ENCODE data around the gene EHD1.

The EHD1 gene

GRCh38 chr11:64878494-64879243, at the start of gene EHD1:
EHD1 (minus strand) TSS chr11:64878621; CDS start chr11:64878464, 157 bp downstream.
- H3K27me3 Mint-ChIP-seq: no peaks in the 10 kb centered on the region
- H3K27ac Mint-ChIP-seq: peak within 1 kb of the TSS; percentile 94
- peak within 1 kb of the TSS; percentile 98 for H3K4me3 Mint-ChIP-seq
- DNase-seq: peak; percentile 100
- H3K9me3 Mint-ChIP-seq: no peaks in the 10 kb centered on the region
- peaks cover 29% of the 10 kb centered on the region for H3K36me3 Mint-ChIP-seq (ENCODE audit: low read depth)
- peaks cover 71% of the 10 kb centered on the region for H3K4me1 Mint-ChIP-seq
- peak; percentile 77 for ATAC-seq

GRCh38 chr11:64926689-64927088, 48.3 kb upstream of the EHD1 start:
- H3K9me3 Mint-ChIP-seq: no peaks in the 10 kb centered on the region
- no peaks in the 10 kb centered on the region for H3K36me3 Mint-ChIP-seq (ENCODE audit: low read depth)
- H3K4me3 Mint-ChIP-seq: no peak overlapping the region
- no peak overlapping the region for H3K27ac Mint-ChIP-seq
- ATAC-seq (no peak), DNase-seq (no peak)
- H3K27me3 Mint-ChIP-seq: no peaks in the 10 kb centered on the region
- peaks cover 14% of the 10 kb centered on the region for H3K4me1 Mint-ChIP-seq

GRCh38 chr11:64925536-64926436, 47.4 kb upstream of the EHD1 start:
- peak overlapping the region; percentile 87 for H3K4me3 Mint-ChIP-seq
- peak overlapping the region; percentile 22 for H3K27ac Mint-ChIP-seq
- DNase-seq (no peak), ATAC-seq (no peak)
- no peaks in the 10 kb centered on the region for H3K27me3 Mint-ChIP-seq
- H3K4me1 Mint-ChIP-seq: peaks cover 14% of the 10 kb centered on the region
- no peaks in the 10 kb centered on the region for H3K9me3 Mint-ChIP-seq
- no peaks in the 10 kb centered on the region for H3K36me3 Mint-ChIP-seq (ENCODE audit: low read depth)

GRCh38 chr11:64924910-64925284, 46.5 kb upstream of the EHD1 start:
- Mint-ChIP-seq H3K27me3 (no peaks in the 10 kb centered on the region), H3K4me3 (peak overlapping the region; percentile 87), H3K36me3 (ENCODE audit: low read depth) (no peaks in the 10 kb centered on the region), H3K27ac (peak overlapping the region; percentile 22), H3K9me3 (no peaks in the 10 kb centered on the region), H3K4me1 (peaks cover 14% of the 10 kb centered on the region)
- ATAC-seq (no peak), DNase-seq (peak; percentile 22)

DNA sequence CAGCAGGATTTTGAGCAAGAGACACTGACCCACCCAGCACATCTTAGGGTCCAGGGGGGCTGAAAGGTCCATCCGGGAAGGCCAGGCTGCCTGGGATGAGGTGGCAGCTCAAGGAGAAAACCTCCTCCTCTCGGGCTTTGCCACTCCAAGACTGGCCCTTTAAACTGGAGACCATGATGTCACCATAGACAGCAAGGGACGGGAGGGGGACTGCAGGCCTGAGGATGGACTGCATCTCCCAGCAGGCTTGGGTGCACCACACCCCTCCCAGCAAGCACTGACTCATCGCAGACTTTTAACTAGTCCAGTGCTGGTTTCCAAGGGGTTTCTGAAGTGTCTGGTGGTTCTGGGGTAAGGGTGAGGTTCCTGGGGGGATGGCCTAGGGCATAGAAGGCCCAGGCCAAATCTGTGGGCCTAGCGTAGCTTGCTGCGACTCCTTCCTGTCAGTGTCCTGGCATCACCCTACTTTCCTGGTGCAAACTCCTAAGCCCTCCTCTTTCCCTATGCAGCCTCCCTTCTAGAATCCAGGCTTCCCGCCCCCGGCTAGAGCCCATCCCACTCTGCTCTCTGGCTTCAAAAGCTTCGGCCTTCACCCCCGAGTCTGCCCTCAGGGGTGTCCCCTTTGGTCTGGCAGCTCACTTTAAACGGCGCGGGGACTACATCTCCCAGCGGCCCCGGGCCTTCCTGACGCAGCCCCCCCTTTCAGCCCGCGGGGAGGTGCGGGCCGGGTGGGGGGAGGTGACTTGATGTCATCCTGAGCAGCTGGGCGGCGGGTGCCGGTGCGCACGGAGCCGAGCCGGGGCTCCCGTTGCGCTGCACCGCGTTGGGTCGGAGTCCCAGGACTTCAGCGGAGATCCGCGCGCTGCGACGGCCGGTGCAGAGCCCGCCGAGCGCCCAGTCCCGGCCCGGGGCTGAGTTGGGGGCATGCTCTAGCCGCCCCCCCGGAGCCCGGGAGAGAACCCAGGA, 45.8 kb upstream of the EHD1 start, which contains the start of gene PPP2R5B:
Gene PPP2R5B, plus strand, starts transcription at position 746 of the 966 bp plus-strand sequence. CDS start 1,046 bp downstream, outside the sequence.
- ATAC-seq (peak; percentile 94), DNase-seq (peak; percentile 89)
- H3K9me3 Mint-ChIP-seq: no peaks in the 10 kb centered on the region
- H3K4me3 Mint-ChIP-seq: peak within 1 kb of the TSS; percentile 87
- H3K27ac Mint-ChIP-seq: peak within 1 kb of the TSS; percentile 97
- no peaks in the 10 kb centered on the region for H3K36me3 Mint-ChIP-seq (ENCODE audit: low read depth)
- H3K27me3 Mint-ChIP-seq: no peaks in the 10 kb centered on the region
- peaks cover 14% of the 10 kb centered on the region for H3K4me1 Mint-ChIP-seq

GRCh38 chr11:64923151-64923661, 44.8 kb upstream of the EHD1 start:
- Mint-ChIP-seq H3K27ac (no peak overlapping the region), H3K4me1 (peaks cover 14% of the 10 kb centered on the region), H3K9me3 (no peaks in the 10 kb centered on the region), H3K4me3 (no peak overlapping the region), H3K36me3 (ENCODE audit: low read depth) (no peaks in the 10 kb centered on the region), H3K27me3 (no peaks in the 10 kb centered on the region)
- no peak for ATAC-seq
- DNase-seq: no peak

- peaks cover 25% of the 10 kb centered on the region for H3K4me1 Mint-ChIP-seq
- DNase-seq: no peak
- H3K27me3 Mint-ChIP-seq: no peaks in the 10 kb centered on the region
- H3K27ac Mint-ChIP-seq: no peak overlapping the region
- no peak for ATAC-seq
- no peak overlapping the region for H3K4me3 Mint-ChIP-seq
- no peaks in the 10 kb centered on the region for H3K9me3 Mint-ChIP-seq
- H3K36me3 Mint-ChIP-seq (ENCODE audit: low read depth): no peaks in the 10 kb centered on the region
Observed at GRCh38 chr11:64921384-64921783, 43.0 kb upstream of the EHD1 start.

DNA sequence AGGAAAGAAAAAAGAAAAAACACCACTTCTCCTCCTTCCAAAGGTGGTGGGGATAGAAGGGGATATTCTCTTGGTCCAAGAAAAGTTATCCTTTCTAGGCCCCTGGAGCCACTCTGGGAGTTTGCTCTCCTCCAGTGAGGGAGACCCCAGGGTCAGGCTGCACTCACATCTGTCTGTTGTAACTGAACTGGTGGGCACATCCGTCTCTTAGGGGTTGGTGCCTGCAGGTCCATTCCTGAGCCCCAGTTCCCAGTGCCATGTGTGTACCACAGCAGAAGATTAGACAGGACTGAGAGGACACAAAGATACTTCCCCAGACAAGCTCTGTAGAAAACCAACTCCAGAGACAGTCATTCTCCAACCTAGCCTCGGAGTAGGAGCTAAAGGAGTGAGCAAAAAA, 41.7 kb upstream of the EHD1 start:
- Mint-ChIP-seq H3K27me3 (no peaks in the 10 kb centered on the region), H3K4me1 (peaks cover 33% of the 10 kb centered on the region), H3K27ac (no peak overlapping the region), H3K36me3 (ENCODE audit: low read depth) (no peaks in the 10 kb centered on the region), H3K9me3 (no peaks in the 10 kb centered on the region), H3K4me3 (no peak overlapping the region)
- ATAC-seq (no peak), DNase-seq (no peak)

- Mint-ChIP-seq H3K9me3 (no peaks in the 10 kb centered on the region), H3K36me3 (ENCODE audit: low read depth) (no peaks in the 10 kb centered on the region), H3K4me3 (no peak overlapping the region), H3K27me3 (no peaks in the 10 kb centered on the region), H3K4me1 (peaks cover 31% of the 10 kb centered on the region), H3K27ac (no peak overlapping the region)
- ATAC-seq (no peak), DNase-seq (no peak)
Observed at GRCh38 chr11:64919627-64920026, 41.2 kb upstream of the EHD1 start.

GRCh38 chr11:64918017-64918416, 39.6 kb upstream of the EHD1 start:
- Mint-ChIP-seq H3K4me3 (peak overlapping the region; percentile 90), H3K9me3 (no peaks in the 10 kb centered on the region), H3K36me3 (ENCODE audit: low read depth) (no peaks in the 10 kb centered on the region), H3K27me3 (no peaks in the 10 kb centered on the region), H3K4me1 (peaks cover 22% of the 10 kb centered on the region), H3K27ac (peak overlapping the region; percentile 85)
- ATAC-seq (no peak), DNase-seq (no peak)

- H3K4me1 Mint-ChIP-seq: peaks cover 22% of the 10 kb centered on the region
- DNase-seq (no peak), ATAC-seq (no peak)
- peak overlapping the region; percentile 85 for H3K27ac Mint-ChIP-seq
- peak overlapping the region; percentile 90 for H3K4me3 Mint-ChIP-seq
- H3K9me3 Mint-ChIP-seq: no peaks in the 10 kb centered on the region
- H3K36me3 Mint-ChIP-seq (ENCODE audit: low read depth): no peaks in the 10 kb centered on the region
- H3K27me3 Mint-ChIP-seq: no peaks in the 10 kb centered on the region
Observed at GRCh38 chr11:64917663-64917995, 39.2 kb upstream of the EHD1 start.

DNA sequence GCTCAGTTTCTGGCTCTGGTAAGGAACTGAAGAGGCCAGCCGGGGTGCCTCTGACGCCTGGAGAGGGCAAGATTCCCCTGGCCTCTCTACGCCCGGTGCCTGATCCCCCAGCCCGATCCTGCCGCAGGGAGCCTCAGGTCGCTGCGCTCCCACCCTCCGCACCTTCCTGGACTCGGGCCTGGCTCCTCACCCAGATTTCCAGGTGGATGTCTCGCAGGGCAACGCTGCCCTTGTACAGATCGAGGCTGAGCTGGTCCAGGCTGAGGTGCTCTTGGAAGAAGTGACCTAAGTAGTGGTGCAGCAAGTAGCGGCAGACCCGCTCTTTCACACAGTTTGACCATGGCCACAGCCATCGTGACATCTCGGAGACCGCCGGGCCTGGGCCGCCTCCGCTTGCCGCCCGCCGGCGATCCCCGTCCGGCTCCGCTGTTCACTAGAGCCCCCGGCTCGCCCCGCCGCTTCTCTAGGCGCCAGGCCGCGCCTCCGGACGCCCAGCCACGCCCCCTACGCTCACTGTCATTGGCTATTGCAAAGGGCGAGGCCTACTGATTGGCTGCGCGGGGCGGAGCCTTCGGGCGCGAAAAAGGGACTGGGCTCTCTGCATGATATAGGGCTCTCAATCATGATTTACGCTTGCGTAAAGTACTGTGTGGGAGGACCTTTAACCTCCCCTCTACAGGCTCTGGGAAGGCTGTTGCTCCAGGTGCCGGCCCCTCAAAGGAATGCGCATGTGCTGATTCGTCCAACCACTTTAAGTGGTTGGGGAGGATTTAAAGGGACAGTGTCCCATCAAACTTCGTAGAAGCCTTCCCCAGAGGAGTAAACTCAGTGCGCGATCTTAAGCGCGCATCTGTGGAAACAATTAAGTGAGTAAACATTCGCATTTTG, 38.6 kb upstream of the EHD1 start, which contains the start of gene ATG2A:
Gene ATG2A, minus strand, starts transcription at position 435 of the 888 bp plus-strand sequence. Its CDS starts 74 bp downstream, at position 361.
- H3K27ac Mint-ChIP-seq: peak within 1 kb of the TSS; percentile 85
- H3K9me3 Mint-ChIP-seq: no peaks in the 10 kb centered on the region
- H3K36me3 Mint-ChIP-seq (ENCODE audit: low read depth): no peaks in the 10 kb centered on the region
- H3K4me1 Mint-ChIP-seq: peaks cover 22% of the 10 kb centered on the region
- peak; percentile 99 for DNase-seq
- H3K27me3 Mint-ChIP-seq: no peaks in the 10 kb centered on the region
- H3K4me3 Mint-ChIP-seq: peak within 1 kb of the TSS; percentile 90
- peak; percentile 99 for ATAC-seq
